K562 treated with DMSO at 1 percent for 24 hours (cell line): ENCODE results near the gene SELENOI. TPM values are rescaled to one million over a fixed set of nuclear protein-coding genes. Genes with fewer than 3 reads are reported as not detected.

Source experiments
- total RNA-seq: library from RNA; unstranded; fragments of 300-600 nt; gene quantifications from 2 replicates; pipeline ENCODE4 v1.2.3, GENCODE V29; 2022; ENCODE audit warnings: low read depth; ENCODE audit not compliant: insufficient read depth

SELENOI gene, protein sequence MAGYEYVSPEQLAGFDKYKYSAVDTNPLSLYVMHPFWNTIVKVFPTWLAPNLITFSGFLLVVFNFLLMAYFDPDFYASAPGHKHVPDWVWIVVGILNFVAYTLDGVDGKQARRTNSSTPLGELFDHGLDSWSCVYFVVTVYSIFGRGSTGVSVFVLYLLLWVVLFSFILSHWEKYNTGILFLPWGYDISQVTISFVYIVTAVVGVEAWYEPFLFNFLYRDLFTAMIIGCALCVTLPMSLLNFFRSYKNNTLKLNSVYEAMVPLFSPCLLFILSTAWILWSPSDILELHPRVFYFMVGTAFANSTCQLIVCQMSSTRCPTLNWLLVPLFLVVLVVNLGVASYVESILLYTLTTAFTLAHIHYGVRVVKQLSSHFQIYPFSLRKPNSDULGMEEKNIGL
- 6.4 and 6.7 TPM in 2 replicates for total RNA-seq

DNA sequence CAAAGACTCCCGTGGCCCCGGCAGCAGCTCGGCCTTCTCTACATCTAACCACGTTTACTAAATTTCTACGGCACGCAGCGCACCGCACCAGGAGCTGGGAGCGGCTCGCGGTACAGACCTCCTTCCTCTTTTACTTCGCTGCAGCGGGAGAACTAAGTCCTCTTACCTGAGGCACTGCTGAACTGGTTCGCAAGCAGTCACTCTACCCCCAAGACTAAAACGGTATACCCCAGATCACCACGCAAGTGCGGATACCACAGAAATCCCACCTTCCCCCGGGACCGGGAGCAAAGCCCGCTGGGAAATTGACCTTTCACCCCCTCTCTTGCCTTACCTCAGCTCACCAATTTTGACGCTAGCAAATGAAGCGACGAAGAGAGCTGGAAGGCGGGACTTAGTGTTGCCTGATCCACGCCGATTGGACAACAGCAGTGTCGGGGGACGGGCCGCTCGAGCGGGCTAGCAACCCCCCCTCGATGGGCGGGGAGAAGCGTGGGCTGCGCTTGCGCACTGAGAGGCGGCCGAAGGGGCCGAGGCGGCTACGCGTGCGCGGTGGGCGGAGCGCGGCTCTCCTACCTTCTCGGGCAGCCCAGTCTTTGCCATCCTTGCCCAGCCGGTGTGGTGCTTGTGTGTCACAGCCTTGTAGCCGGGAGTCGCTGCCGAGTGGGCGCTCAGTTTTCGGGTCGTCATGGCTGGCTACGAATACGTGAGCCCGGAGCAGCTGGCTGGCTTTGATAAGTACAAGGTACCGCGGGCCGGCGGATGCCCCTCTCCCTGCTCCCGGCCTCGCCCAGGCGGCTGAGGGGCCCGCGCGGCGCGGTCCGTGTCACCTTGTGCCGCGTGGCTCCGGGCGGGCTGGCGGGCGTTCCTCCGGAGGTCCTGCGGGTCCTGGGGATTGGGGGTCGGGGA lies at the start of gene SELENOI:
Gene SELENOI (plus strand): TSS at position 599 of the 909 bp plus-strand sequence. CDS start 90 bp downstream, at position 689.

DNA sequence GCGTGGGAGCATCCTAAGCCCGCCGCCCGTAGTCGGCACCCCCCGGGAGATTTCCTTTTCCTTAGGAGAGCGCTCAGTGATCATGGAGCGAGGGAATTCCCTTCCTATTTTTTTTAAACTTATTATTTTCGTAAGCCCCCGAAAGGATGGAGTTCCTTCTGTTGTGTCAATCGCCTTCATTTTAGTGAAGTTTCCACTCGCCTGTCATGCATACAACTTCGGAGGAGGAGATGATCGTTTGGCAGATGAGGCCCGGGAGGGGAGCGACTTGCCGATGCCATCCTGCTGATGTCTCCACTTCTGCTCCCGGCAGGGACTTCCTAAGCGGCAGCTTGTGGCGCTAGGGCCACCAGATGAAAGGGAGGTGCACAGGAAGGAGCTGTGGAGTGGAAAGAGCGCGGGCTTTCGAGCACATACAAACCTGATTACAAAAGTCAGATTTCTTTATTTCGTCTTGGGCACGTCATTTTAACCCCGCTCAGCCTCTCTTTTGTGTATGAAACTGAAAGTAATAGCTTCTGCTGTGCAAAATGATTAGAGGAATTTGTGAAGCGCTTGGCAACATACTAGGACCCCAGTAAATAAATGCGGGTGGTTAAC lies 611 bp downstream of the SELENOI start, which contains the start of gene ADGRF3:
Gene ADGRF3 (minus strand): TSS at position 336 of the 600 bp plus-strand sequence. CDS start 555 bp downstream, outside the sequence.

DNA sequence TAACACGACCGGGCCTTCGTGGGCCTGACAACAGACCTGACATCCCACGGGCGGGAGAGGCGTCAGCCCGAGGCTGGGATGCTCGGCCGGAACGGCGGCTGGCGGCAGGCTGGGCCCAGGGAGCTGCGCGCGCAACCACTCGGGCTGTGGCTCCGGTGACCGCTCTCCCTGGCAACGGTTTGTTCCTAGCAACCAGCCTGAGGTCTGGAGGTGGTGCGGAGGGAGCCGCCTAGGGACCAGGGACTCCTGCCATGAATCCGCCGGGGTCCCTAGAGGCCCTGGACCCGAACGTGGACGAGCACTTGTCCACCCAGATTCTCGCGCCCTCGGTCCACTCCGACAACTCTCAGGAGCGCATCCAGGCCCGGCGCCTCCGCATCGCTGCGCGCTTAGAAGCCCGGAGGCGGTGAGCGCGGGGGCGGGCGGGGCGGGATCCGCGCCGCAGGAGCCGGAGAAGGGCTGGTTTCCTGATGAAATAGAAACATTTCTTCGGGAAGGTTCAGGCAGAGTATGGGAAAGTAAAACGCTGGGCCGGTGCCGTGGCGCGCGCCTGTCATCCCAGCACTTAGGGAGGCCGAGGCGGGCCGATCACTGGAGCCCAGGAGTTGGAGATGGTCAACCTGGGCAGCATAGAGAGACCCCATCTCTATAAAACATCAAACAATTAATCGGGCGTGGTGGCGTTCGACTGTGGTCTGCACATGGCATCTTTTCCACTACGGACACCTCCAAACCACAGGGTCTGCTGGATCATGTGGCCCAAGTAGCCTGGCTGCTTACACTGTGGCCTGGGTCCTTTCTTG lies 56.0 kb downstream of the SELENOI start, which contains the start of gene DRC1:
Gene DRC1 (plus strand): TSS at position 182 of the 803 bp plus-strand sequence. CDS start 70 bp downstream, at position 252.

Other genes starting within 250 kb of the SELENOI start
- gene GAREM2, start 173.1 kb upstream of the SELENOI start, total RNA-seq, result 6.8 and 8.5 TPM in 2 replicates
- 192 and 207 TPM in 2 replicates for gene HADHA, start 101.5 kb upstream of the SELENOI start, total RNA-seq
- gene HADHB, start 101.2 kb upstream of the SELENOI start, total RNA-seq, result 61.8 and 74.8 TPM in 2 replicates
- 0.20 TPM in 1 of 2 replicates, not detected in the other for gene ADGRF3, start 646 bp downstream of the SELENOI start, total RNA-seq
- not detected in 2 replicates for gene DRC1, start 55.8 kb downstream of the SELENOI start, total RNA-seq
- not detected in 2 replicates for gene OTOF, start 132.0 kb downstream of the SELENOI start, total RNA-seq